ACC112 (cell line): ENCODE data around the gene TBC1D5.
"Not testable (repeated sequence)": the region's sequence is repeated elsewhere in the genome, so short reads cannot be mapped to it uniquely, and the experiment has no call there.

Experiments
- H2AFZ ChIP-seq: fragments of 200-600 bp; sonication (generic); one replicate; pipeline ENCODE4 v1.6.0; 2017; ENCODE audit warnings: antibody characterized with exemption, low read length; ENCODE audit not compliant: unreplicated experiment
- H3K27ac ChIP-seq: fragments of 200-600 bp; sonication (generic); 2 replicates; pipeline ENCODE4 v1.5.1; 2014; ENCODE audit warnings: low read depth, mild to moderate bottlenecking, antibody characterized with exemption, low read length, moderate library complexity
- H3K27me3 ChIP-seq: fragments of 200-600 bp; sonication (generic); 2 replicates; pipeline ENCODE4 v1.6.1; 2014; ENCODE audit warnings: mild to moderate bottlenecking, antibody characterized with exemption, low read length, moderate library complexity, mixed read lengths; ENCODE audit not compliant: insufficient read depth
- H3K36me3 ChIP-seq: fragments of 200-600 bp; sonication (generic); 2 replicates; pipeline ENCODE4 v1.6.1; 2016; ENCODE audit warnings: mild to moderate bottlenecking, antibody characterized with exemption, low read length, moderate library complexity, mixed read lengths; ENCODE audit not compliant: insufficient read depth
- H3K4me1 ChIP-seq: fragments of 200-600 bp; sonication (generic); one replicate; pipeline ENCODE4 v1.6.1; 2016; ENCODE audit warnings: low read length, mixed read lengths; ENCODE audit not compliant: insufficient read depth, unreplicated experiment, control insufficient read depth
- H3K4me3 ChIP-seq: fragments of 200-600 bp; sonication (generic); 2 replicates; pipeline ENCODE4 v1.5.1; 2014; ENCODE audit warnings: mild to moderate bottlenecking, low read depth, low read length
- H3K79me2 ChIP-seq: fragments of 200-600 bp; sonication (generic); one replicate; pipeline ENCODE4 v1.6.0; 2016; ENCODE audit warnings: low read length; ENCODE audit not compliant: control insufficient read depth, unreplicated experiment, insufficient read depth

Gene TBC1D5

DNA sequence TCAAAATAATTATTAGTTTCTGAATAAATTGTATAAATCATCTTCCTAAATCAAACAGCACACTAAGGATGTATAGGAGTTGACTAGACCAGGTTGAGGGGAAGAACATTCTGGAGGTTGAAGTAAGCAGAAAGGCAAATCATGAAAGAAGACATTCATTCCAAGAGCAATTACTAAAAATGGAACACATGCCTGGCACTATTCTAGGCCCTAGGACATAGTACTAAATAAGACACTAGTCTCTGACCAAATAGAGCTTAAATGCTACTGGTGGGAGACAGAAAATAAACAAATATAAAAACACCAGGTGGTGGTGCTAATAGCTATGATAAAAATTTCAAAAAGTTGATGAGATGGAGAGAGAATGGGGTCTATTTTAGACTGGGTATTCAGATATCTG, 190.1 kb downstream of the TBC1D5 start:
- no peak overlapping the region for H2AFZ ChIP-seq
- H3K79me2 ChIP-seq: no peaks in the 10 kb centered on the region
- H3K4me3 ChIP-seq: no peak overlapping the region
- no peaks in the 10 kb centered on the region for H3K27me3 ChIP-seq
- H3K36me3 ChIP-seq: no peaks in the 10 kb centered on the region
- no peaks in the 10 kb centered on the region for H3K4me1 ChIP-seq
- H3K27ac ChIP-seq: no peak overlapping the region

DNA sequence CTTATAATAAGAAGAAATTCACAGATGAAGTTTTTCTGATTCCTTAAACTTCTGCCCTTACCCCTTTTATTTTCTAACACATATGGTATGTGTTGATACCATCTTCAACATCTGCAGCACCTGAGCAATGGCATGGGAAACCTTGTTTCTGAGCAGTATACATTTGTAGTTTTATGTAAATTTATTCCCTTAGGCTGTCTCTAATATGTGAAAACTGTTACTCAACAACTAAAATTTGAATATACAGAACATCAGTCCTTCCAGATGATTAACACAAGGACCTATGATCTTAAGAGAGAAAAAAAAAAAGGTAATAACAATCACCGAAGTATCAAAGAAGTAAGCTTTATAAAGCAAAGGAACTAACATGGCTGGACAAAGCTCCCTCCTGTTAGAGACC, 190.5 kb downstream of the TBC1D5 start:
- no peaks in the 10 kb centered on the region for H3K36me3 ChIP-seq
- H2AFZ ChIP-seq: no peak overlapping the region
- no peak overlapping the region for H3K27ac ChIP-seq
- no peaks in the 10 kb centered on the region for H3K79me2 ChIP-seq
- H3K4me3 ChIP-seq: no peak overlapping the region
- no peaks in the 10 kb centered on the region for H3K27me3 ChIP-seq
- no peaks in the 10 kb centered on the region for H3K4me1 ChIP-seq

DNA sequence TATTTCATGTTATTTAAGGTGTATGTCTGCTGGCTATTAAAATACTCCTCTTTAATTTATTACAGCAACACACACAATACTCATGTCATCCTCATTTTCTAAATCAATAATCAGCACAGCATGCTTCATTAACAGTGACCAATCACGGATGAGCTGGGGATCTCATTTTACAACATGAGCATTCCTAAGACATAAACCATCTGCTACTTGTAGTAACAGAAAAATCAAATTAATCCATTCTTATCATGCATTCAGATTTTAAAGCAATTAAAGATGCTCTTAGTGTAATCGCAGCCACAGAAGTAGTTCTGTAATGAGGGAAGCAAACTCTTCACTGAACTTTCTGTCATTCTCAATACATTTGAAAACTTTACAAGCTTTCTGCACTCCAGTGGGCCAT, 191.1 kb downstream of the TBC1D5 start:
- Histone ChIP-seq H3K27ac (no peak overlapping the region), H3K27me3 (no peaks in the 10 kb centered on the region), H2AFZ (no peak overlapping the region)

DNA sequence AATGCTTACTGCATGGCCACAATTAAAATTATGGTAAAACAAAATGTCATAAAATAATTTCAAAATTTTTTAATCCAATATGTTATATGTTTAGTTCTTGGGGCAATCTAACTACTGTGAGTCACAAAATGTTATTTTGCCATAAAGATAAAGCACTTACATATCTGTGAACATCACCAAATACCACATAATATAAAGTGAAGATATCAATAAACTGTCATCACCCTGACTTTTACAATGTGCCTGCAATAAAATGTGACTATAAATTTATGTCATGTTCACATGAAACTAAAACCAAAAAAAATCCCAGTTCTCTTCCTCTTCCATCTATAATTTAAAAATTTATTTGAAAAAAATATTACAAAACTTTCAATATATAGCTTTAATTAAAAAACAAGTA, 191.8 kb downstream of the TBC1D5 start:
- Histone ChIP-seq H2AFZ (no peak overlapping the region), H3K27ac (no peak overlapping the region), H3K36me3 (no peaks in the 10 kb centered on the region), H3K4me1 (no peaks in the 10 kb centered on the region), H3K27me3 (no peaks in the 10 kb centered on the region), H3K4me3 (no peak overlapping the region), H3K79me2 (no peaks in the 10 kb centered on the region)

More for the DNA sequence above, 191.1 kb downstream of the TBC1D5 start:
- no peaks in the 10 kb centered on the region for H3K36me3 ChIP-seq
- no peak overlapping the region for H3K4me3 ChIP-seq
- H3K79me2 ChIP-seq: no peaks in the 10 kb centered on the region
- no peaks in the 10 kb centered on the region for H3K4me1 ChIP-seq

DNA sequence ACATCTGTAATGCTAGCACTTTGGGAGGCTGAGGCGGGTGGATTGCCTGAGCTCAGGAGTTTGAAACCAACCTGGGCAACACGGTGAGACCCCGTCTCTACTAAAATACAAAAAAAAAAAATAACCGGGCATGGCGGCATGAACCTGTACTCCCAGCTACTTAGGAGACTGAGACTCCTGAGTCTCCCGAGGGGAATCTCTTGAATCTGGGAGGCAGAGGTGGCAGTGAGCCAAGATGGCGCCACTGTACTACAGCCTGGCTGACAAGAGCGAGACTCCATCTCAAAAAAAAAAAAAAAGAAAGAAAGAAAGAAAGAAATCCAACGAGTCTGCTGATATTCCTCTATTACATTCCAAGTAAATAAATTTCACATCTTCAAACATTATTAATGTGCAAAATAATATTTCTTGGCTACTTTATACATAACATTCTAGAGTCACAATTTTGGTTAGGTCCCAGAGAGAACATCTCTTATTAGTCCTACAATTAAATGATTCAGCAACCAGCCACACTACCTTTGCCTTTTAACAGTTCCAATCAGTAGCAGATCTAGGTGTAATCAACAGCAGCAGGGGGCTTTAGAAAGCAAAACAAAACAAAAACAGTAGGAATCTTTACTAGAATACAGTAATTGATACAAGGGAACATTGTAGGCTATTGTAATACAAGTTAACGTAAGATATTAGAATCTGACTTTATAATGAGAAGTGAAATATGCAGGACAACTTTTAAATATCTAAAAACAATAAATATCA, 195.8 kb downstream of the TBC1D5 start:
- Histone ChIP-seq H3K4me3 (no peak overlapping the region), H3K79me2 (no peaks in the 10 kb centered on the region), H3K27me3 (no peaks in the 10 kb centered on the region), H3K4me1 (no peaks in the 10 kb centered on the region), H2AFZ (no peak overlapping the region), H3K27ac (no peak overlapping the region), H3K36me3 (no peaks in the 10 kb centered on the region)

DNA sequence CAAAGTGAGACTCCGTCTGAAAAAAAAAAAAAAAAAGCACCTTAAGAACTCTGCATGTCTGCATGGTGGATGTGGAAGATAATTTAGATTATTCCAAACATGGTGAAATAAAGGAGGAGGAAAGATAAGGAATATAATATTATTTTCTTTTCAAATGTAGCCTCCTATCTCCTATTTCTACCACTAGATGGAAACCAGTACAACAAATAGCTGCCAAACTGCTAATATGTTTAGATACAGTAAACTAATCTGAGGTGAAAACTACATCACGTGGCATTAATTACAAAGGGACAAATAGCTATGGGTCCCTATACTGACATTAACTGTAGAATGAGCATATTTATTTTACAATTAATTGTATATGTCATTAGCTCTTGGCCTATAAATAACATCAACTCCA, 197.8 kb downstream of the TBC1D5 start:
- no peaks in the 10 kb centered on the region for H3K36me3 ChIP-seq
- H3K4me1 ChIP-seq: no peaks in the 10 kb centered on the region
- no peak overlapping the region for H3K27ac ChIP-seq
- H2AFZ ChIP-seq: no peak overlapping the region
- H3K27me3 ChIP-seq: no peaks in the 10 kb centered on the region
- H3K4me3 ChIP-seq: no peak overlapping the region
- no peaks in the 10 kb centered on the region for H3K79me2 ChIP-seq

DNA sequence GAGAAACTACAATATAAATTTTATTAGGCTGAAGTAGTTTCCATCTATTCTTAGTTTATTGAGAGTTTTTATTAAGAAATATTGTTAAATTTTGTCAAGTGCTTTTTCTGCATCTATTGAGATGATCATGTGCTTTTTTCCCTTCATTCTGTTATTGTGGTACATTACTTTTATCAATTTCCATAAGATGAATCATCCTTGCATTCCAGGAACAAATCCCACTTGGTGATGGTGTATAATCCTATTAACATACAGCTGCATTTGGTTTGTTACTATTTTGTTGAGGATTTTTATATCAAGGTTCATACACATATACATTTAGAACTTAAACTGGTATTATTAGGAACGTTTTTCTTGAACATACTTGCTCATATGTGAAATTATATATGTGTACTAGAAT, 199.8 kb downstream of the TBC1D5 start:
- Histone ChIP-seq H2AFZ (no peak overlapping the region), H3K4me1 (no peaks in the 10 kb centered on the region), H3K79me2 (no peaks in the 10 kb centered on the region), H3K27ac (no peak overlapping the region), H3K4me3 (no peak overlapping the region), H3K36me3 (no peaks in the 10 kb centered on the region), H3K27me3 (no peaks in the 10 kb centered on the region)

DNA sequence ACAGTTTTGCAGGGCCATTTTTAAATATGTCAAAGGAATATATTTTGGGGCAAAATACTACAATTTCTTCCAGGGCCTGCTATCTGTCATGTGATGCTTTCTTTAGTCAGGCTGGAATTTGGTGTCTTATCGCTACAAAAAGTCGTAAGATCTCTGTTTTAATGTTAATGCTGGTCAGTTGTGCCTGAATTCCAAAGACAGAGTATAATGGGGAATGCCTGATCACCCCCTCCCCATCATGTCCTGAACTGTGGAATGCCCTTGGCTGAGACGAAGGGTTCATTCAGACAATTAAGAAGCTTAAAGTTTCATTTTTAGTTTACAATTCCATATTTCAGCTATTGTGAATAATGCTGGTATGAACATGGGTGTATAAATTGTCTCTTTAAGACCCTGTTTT, 203.0 kb downstream of the TBC1D5 start:
- no peak overlapping the region for H2AFZ ChIP-seq
- no peaks in the 10 kb centered on the region for H3K79me2 ChIP-seq
- H3K4me1 ChIP-seq: no peaks in the 10 kb centered on the region
- no peak overlapping the region for H3K27ac ChIP-seq
- H3K27me3 ChIP-seq: no peaks in the 10 kb centered on the region
- H3K4me3 ChIP-seq: no peak overlapping the region
- H3K36me3 ChIP-seq: no peaks in the 10 kb centered on the region

DNA sequence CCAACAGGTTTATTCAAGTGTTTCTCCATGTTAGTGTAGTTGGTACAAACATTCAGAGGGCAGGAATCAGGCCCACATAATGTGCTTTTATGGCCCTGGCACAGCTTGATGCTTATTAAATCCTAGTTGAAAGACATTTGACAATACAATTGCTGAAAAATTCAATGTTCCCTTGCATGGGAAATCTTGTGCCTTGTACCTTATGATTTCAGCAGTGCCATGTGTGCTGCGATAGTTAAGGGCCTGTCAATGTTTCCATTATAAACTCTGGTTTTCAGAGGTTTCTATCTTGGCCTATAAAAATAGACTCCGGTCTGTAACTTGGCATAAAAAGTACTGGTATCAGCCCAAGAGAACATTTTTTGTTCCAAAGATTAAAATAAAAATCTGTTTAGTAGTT, 207.2 kb downstream of the TBC1D5 start:
- Histone ChIP-seq H3K27me3 (no peaks in the 10 kb centered on the region), H3K36me3 (no peaks in the 10 kb centered on the region), H3K4me3 (no peak overlapping the region), H2AFZ (no peak overlapping the region), H3K79me2 (no peaks in the 10 kb centered on the region), H3K4me1 (no peaks in the 10 kb centered on the region), H3K27ac (no peak overlapping the region)

DNA sequence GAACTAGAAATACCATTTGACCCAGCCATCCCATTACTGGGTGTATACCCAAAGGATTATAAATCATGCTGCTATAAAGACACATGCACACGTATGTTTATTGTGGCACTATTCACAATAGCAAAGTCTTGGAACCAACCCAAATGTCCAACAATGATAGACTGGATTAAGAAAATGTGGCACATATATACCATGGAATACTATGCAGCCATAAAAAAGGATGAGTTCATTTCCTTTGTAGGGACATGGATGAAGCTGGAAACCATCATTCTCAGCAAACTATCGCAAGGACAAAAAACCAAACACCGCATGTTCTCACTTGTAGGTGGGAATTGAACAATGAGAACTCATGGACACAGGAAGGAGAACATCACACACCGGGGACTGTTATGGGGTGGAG, 210.0 kb downstream of the TBC1D5 start:
- not testable (repeated sequence) for H3K27me3 ChIP-seq, H3K79me2 ChIP-seq, H3K4me1 ChIP-seq, H3K27ac ChIP-seq, H3K4me3 ChIP-seq, H3K36me3 ChIP-seq, H2AFZ ChIP-seq

DNA sequence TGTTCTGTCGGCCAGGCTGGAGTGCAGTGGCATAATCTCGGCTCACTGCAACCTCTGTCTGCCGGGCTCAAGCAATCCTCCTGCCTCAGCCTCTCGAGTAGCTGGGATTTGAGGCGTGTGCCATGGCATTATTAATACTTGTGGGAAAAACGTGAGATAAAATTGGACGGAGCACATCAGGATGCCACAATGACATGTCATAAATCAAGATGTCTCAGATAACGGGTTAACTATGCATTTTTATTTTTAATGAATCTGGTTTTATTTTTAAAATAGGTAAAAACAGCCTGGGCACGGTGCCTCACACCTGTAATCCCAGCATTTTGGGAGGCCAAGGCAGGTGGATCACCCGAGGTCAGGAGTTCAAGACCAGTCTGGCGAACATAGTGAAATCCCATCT, 212.8 kb downstream of the TBC1D5 start:
- Histone ChIP-seq H3K27ac (no peak overlapping the region), H3K4me1 (no peaks in the 10 kb centered on the region), H3K79me2 (no peaks in the 10 kb centered on the region), H3K27me3 (no peaks in the 10 kb centered on the region), H2AFZ (no peak overlapping the region), H3K4me3 (no peak overlapping the region), H3K36me3 (no peaks in the 10 kb centered on the region)
